WI38 (cell line): ENCODE measurements around the gene SMG1.
"Not testable (repeated sequence)": the region's sequence is repeated elsewhere in the genome, so short reads cannot be mapped to it uniquely, and the experiment has no call there.

Experiments
- H3K4me3 ChIP-seq: 2 replicates; pipeline ENCODE4 v1.5.1; 2011; ENCODE audit warnings: low read depth, mild to moderate bottlenecking, control low read depth, low read length
- TF ChIP-seq, protein P1 (sequence below): IDR thresholded peaks from 2 replicates; pipeline ENCODE4 v1.5.1; 2012; ENCODE audit warnings: low read depth, mild to moderate bottlenecking, control low read depth, low read length

SMG1 gene

DNA sequence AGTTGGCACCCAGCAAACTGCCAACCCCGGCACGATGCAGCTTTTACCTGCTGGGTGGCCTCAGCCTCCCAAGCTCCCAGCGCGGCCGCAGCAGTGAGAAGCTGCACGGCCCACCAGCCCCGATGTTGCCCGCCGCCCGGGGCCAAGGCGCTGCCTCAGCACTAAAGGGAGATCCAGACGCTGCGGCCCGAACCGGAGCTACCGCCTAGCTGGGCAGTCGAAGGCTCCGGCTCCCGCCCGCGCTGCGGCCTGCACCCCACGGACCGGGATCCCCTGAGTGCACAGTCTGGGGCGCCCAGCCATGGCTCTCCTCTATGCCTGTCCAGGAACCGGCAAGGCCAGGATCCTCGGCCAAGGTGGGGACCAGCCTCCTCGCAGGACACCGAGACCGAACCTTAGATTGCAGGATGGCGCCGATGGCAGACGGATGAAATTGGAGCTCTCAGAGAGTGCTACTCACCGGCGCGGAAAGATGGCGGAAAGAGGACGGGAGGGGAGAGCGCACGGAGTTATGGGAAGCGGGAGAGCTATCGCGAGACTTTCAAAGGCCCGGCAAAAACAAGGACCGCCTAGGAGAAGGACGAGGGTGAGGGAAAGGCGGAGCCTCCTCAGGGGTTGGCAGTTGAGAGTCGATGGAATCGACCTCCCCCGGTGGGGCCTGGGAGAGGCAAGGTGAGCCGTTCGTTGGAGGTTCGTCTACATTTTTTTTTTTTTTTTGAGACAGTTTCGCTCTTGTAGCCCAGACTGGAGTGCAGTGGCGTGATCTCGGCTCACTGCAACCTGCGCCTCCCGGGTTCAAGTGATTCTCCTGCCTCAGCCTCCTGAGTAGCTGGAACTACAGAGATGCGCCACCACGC, 136.1 kb downstream of the SMG1 start, which contains the start of gene RPS15A:
Gene RPS15A, minus strand, starts transcription at position 485 of the 857 bp plus-strand sequence. CDS start 1,221 bp downstream, outside the sequence.
- H3K4me3 ChIP-seq = peak within 1 kb of the TSS; percentile 92
- TF ChIP-seq, protein P1, sequence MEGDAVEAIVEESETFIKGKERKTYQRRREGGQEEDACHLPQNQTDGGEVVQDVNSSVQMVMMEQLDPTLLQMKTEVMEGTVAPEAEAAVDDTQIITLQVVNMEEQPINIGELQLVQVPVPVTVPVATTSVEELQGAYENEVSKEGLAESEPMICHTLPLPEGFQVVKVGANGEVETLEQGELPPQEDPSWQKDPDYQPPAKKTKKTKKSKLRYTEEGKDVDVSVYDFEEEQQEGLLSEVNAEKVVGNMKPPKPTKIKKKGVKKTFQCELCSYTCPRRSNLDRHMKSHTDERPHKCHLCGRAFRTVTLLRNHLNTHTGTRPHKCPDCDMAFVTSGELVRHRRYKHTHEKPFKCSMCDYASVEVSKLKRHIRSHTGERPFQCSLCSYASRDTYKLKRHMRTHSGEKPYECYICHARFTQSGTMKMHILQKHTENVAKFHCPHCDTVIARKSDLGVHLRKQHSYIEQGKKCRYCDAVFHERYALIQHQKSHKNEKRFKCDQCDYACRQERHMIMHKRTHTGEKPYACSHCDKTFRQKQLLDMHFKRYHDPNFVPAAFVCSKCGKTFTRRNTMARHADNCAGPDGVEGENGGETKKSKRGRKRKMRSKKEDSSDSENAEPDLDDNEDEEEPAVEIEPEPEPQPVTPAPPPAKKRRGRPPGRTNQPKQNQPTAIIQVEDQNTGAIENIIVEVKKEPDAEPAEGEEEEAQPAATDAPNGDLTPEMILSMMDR = no peak

- TF ChIP-seq, protein P1 = no peak
- H3K4me3 ChIP-seq = peak overlapping the region; percentile 92
Observed at GRCh38 chr16:18789515-18789849, 136.7 kb downstream of the SMG1 start.

- TF ChIP-seq, protein P1 = no peak
- peak overlapping the region; percentile 92 for H3K4me3 ChIP-seq
Observed at GRCh38 chr16:18788828-18789514, 137.2 kb downstream of the SMG1 start.

DNA sequence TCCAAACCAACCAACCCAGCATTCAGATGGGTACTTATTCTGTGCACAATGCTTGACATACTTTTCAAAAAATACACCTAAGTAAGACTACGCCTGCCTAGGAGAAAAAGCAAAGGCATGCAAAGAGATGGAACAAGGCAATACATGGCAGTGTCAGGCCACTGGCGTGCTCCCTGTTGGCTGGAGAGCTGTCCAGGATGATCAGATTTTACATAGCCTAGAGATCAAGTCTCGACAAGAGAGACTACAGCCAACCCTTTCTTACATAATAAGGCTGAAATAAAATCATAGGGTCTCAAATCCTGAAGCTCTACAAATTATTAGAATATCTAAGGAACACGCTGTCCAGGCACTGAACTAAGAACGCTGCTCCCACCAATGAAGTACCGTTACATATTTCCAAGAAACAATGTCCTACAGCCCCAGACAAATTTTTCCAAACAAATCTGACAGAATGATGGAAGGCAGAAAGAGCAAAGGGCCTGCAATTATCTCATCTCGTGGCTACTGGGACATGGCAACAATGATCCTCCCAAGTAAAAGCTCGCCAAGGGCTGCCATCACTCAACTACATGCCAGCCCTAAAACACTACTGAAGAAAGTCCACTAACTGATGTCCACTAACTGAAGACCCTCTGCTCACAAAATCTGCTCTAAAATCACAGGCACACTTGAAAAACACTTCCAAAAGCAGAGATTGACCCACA, 141.1 kb downstream of the SMG1 start:
- no peak overlapping the region for H3K4me3 ChIP-seq
- TF ChIP-seq, protein P1 = no peak

- no peak overlapping the region for H3K4me3 ChIP-seq
- TF ChIP-seq, protein P1 = no peak
Observed at GRCh38 chr16:18783430-18784341, 142.5 kb downstream of the SMG1 start.

DNA sequence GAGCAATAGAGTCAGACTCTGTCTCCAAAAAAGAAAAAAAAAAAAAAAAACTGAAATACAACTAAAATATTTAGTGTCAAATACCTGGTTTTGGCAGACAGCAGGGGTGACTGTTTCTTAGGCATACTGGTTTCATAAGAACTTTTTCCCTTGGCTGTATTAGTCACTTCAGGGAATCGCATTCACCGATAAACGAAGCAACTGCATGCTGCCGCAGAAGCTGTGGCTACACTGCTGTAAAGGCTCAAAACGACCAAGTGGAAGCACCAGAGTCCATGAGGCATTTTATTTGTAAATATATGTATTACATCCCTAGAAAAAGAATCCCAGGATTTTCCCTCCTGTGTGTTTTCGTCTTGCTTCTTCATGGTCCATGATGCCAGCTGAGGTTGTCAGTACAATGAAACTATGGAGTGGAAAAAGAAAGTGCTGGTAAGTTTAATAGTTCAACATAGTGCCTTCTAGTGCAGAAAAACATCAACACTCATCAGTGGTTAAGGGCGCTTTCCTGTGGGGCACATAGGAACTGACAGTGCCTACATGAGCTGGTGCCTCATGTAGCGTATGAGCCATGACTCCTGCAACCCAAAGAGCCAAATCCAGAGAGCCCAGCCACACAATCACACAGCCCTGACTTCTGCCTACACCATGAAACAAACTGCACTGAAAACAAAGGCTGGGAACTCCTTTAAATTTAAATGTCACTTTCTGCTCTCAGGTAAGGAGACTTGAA, 143.3 kb downstream of the SMG1 start:
- no peak overlapping the region for H3K4me3 ChIP-seq
- TF ChIP-seq, protein P1 = no peak

- not testable (repeated sequence) for H3K4me3 ChIP-seq
Observed at GRCh38 chr16:18781232-18781631, 145.0 kb downstream of the SMG1 start.

DNA sequence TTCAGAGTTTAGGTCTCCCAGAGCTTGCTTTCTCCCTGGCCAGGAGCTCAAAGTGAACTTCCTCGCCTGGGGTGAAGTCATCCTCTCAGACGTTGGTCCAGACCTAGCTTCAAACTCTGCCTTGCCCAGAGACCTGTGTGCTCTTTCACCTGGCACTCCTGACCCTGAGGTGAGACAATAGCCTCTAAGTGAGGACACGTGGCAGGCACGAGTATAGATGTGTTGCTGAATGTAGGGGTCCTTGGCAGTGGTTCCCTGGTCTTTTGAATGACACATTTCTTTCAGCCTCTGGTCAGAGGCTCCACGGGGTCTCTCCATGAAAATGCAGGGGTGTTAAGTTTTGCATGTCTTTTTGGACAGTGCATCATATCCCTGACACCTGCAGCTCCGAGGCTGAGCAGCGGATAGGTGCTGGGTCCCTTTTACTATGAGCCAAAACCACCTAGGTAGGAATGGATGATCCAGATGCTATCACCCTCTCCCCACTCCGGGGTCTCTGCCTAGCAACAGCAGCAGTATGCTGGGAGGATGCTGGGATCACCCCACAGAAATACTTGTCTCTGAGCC, 145.7 kb downstream of the SMG1 start:
- not testable (repeated sequence) for H3K4me3 ChIP-seq

DNA sequence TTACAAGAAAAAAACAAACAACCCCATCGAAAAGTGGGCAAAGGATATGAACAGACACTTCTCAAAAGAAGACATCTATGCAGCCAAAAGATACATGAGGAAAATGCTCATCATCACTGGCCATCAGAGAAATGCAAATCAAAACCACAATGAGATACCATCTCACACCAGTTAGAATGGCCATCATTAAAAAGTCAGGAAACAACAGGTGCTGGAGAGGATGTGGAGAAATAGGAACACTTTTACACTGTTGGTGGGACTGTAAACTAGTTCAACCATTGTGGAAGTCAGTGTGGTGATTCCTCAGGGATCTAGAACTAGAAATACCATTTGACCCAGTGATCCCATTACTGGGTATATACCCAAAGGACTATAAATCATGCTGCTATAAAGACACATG, 148.5 kb downstream of the SMG1 start:
- not testable (repeated sequence) for H3K4me3 ChIP-seq

DNA sequence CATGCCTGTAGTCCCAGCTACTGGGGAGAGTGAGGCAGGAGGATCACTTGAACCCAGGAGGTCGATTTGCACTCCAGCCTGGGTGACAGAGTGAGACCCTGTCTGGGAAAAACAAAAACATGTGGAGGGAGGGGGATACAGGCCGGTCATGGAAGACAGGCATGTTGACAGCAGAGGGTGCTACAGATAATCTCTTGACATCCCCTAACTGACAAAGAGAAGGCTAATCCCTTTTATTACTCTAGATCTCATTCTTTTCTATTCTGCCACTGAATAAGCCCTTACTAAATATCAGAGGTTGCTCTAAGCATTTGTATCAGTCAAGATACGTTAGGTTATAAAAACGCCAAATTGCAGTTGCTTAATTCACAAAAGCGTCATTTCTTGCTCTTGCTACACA, 149.9 kb downstream of the SMG1 start:
- H3K4me3 ChIP-seq = not testable (repeated sequence)
